DOHH2 (cell line): ENCODE results near the gene LIPG.

ENCODE experiments used
- H3F3A ChIP-seq: fragments of 200-600 bp; sonication (generic), shearing (Covaris generic); 2 replicates; pipeline ENCODE4 v1.6.0; 2016; ENCODE audit warnings: antibody characterized with exemption, mild to moderate bottlenecking; ENCODE audit not compliant: control insufficient read depth, insufficient read depth
- H3K27ac ChIP-seq: fragments of 200-600 bp; sonication (generic); 2 replicates; pipeline ENCODE4 v1.5.1; 2014; ENCODE audit warnings: low read depth, mild to moderate bottlenecking, low read length, moderate library complexity
- H3K27me3 ChIP-seq: fragments of 200-600 bp; sonication (generic); 2 replicates; pipeline ENCODE4 v1.6.1; 2014; ENCODE audit warnings: mild to moderate bottlenecking, low read length, mixed read lengths; ENCODE audit not compliant: control insufficient read depth
- H3K36me3 ChIP-seq: fragments of 200-600 bp; sonication (generic); 2 replicates; pipeline ENCODE4 v1.6.1; 2014; ENCODE audit warnings: mild to moderate bottlenecking, low read length, moderate library complexity, mixed read lengths; ENCODE audit not compliant: control insufficient read depth
- H3K4me1 ChIP-seq: fragments of 200-600 bp; sonication (generic); 2 replicates; pipeline ENCODE4 v1.6.1; 2014; ENCODE audit warnings: mild to moderate bottlenecking, low read length, mixed read lengths; ENCODE audit not compliant: control insufficient read depth
- H3K4me2 ChIP-seq: fragments of 200-600 bp; sonication (generic); 2 replicates; pipeline ENCODE4 v1.6.0; 2014; ENCODE audit warnings: mild to moderate bottlenecking, low read length, moderate library complexity
- H3K4me3 ChIP-seq: fragments of 200-600 bp; sonication (generic); 2 replicates; pipeline ENCODE4 v1.5.1; 2014; ENCODE audit warnings: mild to moderate bottlenecking, low read length, mixed read lengths
- H3K79me2 ChIP-seq: fragments of 200-600 bp; sonication (generic); 2 replicates; pipeline ENCODE4 v1.6.1; 2014; ENCODE audit warnings: mild to moderate bottlenecking, low read length, mixed read lengths; ENCODE audit not compliant: control insufficient read depth
- H3K9me2 ChIP-seq: fragments of 200-600 bp; sonication (generic); replicated peaks from 2 replicates; pipeline ENCODE4 v1.6.1; 2014; ENCODE audit warnings: mild to moderate bottlenecking, low read length, mixed read lengths; ENCODE audit not compliant: control insufficient read depth
- H3K9me3 ChIP-seq: fragments of 200-600 bp; sonication (generic); 2 replicates; pipeline ENCODE4 v1.6.1; 2014; ENCODE audit warnings: antibody characterized with exemption, low read length, mixed read lengths; ENCODE audit not compliant: control insufficient read depth, insufficient read depth
- H4K20me1 ChIP-seq: fragments of 200-600 bp; sonication (generic); 2 replicates; pipeline ENCODE4 v1.6.0; 2014; ENCODE audit warnings: low read depth, mild to moderate bottlenecking, antibody characterized with exemption, low read length, moderate library complexity; ENCODE audit not compliant: control insufficient read depth, insufficient read depth
- CTCF ChIP-seq: fragments of 200-600 bp; sonication (generic); IDR thresholded peaks from one replicate; pipeline ENCODE4 v1.5.1; 2014; ENCODE audit warnings: antibody characterized with exemption, mild to moderate bottlenecking, low read depth, low read length; ENCODE audit not compliant: poor library complexity, severe bottlenecking
- EZH2phosphoT487 ChIP-seq: fragments of 200-600 bp; sonication (generic); IDR thresholded peaks from 2 replicates; pipeline ENCODE4 v1.6.1; 2017; ENCODE audit warnings: borderline replicate concordance, mild to moderate bottlenecking, antibody characterized with exemption, low read length, moderate library complexity, mixed read lengths

The LIPG gene

DNA sequence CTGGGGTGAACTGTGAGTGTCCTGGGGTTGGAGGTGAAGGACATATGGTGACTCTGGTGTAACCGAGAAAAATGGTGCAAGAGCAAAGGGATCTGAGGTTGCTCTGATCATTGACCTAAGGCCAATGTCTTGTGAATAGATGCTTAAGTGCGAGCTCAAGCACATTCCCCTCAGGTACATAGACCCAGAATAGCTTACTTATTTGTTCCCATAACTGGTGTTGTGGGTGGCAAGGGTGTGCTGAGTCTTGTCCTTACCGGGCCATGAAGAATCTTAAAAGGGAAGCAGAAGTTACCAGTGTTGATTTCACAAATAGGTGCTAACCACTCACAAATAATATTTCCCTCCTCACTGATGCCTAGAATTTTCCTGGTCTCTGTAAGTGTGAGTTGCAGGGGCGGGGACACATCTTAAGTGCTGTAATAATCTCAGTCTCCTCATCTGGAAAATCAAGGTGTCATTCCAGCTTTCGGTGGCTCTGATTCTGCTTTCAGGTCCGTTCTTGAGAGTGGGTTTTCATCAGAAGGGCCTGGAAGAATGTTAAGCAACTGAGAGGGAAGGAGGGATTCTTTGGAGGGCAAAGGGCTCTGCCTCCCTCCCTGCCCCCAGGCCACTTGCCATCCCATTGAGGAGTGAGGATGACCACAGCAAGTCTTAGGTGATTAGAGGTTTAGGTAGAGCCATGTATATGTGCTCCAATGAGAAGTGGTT lies 54.9 kb downstream of the LIPG start:
- Histone ChIP-seq H3K4me3 (no peak overlapping the region), H3K27ac (no peak overlapping the region), H3F3A (no peaks in the 10 kb centered on the region), H3K36me3 (no peaks in the 10 kb centered on the region), H3K9me2 (no peaks in the 10 kb centered on the region), H3K79me2 (no peaks in the 10 kb centered on the region), H4K20me1 (no peaks in the 10 kb centered on the region), H3K9me3 (no peaks in the 10 kb centered on the region), H3K4me1 (no peaks in the 10 kb centered on the region), H3K4me2 (no peak overlapping the region), H3K27me3 (peaks cover 14% of the 10 kb centered on the region)
- TF ChIP-seq CTCF (no peak), EZH2phosphoT487 (no peak)

GRCh38 chr18:49617329-49617695 lies 55.5 kb downstream of the LIPG start:
- TF ChIP-seq EZH2phosphoT487 (no peak), CTCF (no peak)
- no peak overlapping the region for H3K27ac ChIP-seq
- no peaks in the 10 kb centered on the region for H3K36me3 ChIP-seq
- H3K79me2 ChIP-seq: no peaks in the 10 kb centered on the region
- peaks cover 12% of the 10 kb centered on the region for H3K27me3 ChIP-seq
- no peak overlapping the region for H3K4me2 ChIP-seq
- no peaks in the 10 kb centered on the region for H4K20me1 ChIP-seq
- H3K9me2 ChIP-seq: no peaks in the 10 kb centered on the region
- no peaks in the 10 kb centered on the region for H3K4me1 ChIP-seq
- no peaks in the 10 kb centered on the region for H3F3A ChIP-seq
- H3K9me3 ChIP-seq: no peaks in the 10 kb centered on the region
- H3K4me3 ChIP-seq: no peak overlapping the region

DNA sequence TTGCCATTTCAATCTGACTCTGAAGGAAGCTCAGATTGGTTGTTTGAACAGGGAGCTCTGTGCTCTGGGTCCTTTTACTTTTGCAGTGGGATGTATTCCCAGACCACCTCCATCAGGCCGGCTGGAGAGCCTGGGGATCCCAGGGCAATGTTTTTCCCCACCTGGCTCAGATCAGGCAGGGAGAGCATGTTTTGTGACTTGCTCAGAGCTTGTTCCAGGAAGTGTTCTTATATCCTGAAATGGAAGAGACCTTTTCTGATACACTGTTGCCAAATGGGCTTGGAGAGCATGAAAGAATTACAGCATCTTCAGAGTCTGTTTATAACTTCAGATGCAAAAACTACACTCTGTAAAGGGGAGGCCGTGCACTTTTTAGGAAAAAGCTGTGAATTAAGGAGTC lies 56.0 kb downstream of the LIPG start:
- H3F3A ChIP-seq: no peaks in the 10 kb centered on the region
- no peaks in the 10 kb centered on the region for H3K9me3 ChIP-seq
- H3K9me2 ChIP-seq: no peaks in the 10 kb centered on the region
- no peak for TF ChIP-seq EZH2phosphoT487
- no peak for TF ChIP-seq CTCF
- H3K79me2 ChIP-seq: no peaks in the 10 kb centered on the region
- no peaks in the 10 kb centered on the region for H3K4me1 ChIP-seq
- no peak overlapping the region for H3K4me2 ChIP-seq
- no peak overlapping the region for H3K4me3 ChIP-seq
- H3K27me3 ChIP-seq: peaks cover 7% of the 10 kb centered on the region; the same call in 1 of the 2 replicates
- H4K20me1 ChIP-seq: no peaks in the 10 kb centered on the region
- H3K36me3 ChIP-seq: no peaks in the 10 kb centered on the region
- H3K27ac ChIP-seq: no peak overlapping the region
